A549 treated with CORT108297 at 1 μM for 4 hours (cell line): ENCODE measurements around the gene TCP1. TPM values are rescaled to one million over a fixed set of nuclear protein-coding genes. Genes with fewer than 3 reads are reported as not detected.

ENCODE experiments used
- total RNA-seq: library from RNA; stranded (reverse); fragments of 200-300 nt; extraction: Qiagen RNA extraction; gene quantifications from 5 replicates; pipeline ENCODE4 v1.2.3, GENCODE V29; 2022

The TCP1 gene
- total RNA-seq = 218 to 255 TPM (median 232 TPM) in 5 replicates

DNA sequence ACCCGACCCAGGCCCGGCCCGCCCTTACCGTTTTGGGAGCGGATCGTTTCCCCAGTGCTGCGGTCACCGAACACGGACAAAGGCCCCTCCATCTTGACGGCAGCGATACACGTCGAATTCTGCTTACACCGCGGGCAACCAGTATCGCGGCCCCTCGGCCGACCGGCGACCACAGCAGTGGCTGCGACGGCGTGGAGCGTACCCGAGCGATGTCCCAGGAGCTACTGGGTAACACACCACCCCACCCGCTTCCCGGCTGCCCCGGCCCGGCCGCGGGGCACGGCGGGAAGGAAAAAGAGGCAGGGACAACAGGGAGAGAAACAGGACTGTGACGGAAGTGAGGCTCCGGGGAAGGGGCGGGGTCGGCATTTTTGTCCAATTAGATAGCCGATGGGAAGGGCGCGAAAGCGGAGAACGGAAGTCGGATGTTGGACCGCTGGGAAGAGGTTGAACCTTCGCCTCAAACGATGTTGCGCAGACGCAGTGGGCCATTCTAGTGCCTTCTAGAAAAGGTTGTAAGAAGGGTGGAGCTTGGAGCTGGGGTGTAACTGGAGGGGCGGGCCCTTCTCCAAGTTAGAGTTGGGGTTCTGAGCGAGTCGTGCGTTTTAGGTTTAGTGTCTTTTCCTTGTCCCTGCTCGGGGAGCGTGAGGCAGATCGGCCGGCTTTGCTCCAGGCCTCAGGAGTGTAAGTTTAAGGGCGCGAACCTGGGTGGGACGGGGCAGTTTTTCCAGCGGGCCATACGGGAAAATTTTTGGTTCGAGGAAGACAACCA lies at the start of gene TCP1:
TSS of gene TCP1 (minus strand) at position 226 of the 772 bp plus-strand sequence. CDS start at position 92, 134 bp downstream.

DNA sequence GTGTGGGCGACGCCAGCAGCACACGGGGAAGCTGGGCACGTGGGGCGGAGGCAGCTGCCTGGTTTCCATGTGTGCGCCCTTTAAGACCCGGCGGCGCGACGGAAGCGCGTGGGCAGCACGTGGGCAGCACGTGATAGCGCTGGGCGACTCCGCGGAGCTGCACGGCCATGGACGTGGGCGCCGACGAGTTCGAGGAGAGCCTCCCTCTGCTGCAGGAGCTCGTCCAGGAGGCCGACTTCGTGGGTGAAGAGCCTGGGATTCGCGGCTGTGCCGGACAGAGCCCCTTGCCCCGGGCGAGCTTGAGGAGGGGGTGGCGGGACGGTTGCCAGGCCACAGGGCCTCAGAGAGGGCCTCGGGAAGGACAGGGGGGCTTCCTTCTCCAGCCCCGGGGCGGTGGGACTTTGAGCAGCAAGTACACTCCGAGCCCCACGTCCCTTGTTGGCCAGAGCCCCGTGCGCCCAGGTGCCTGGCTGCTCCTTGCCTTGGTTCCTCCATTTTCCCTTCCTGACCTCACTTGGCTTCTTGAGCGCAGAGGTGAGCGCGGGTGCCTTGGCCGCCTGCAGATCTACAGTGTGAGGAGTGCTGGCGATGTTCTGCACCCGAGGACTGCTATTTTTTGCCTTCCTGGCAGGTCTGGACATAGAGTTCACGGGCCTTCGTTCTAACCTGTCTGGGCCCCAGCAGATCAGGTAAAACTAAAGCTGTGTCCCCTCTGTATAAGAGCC lies 10.9 kb upstream of the TCP1 start, which contains the start of gene PNLDC1:
TSS of gene PNLDC1 (plus strand) at position 136 of the 725 bp plus-strand sequence. CDS start at position 168, 32 bp downstream.

GRCh38 chr6:159790149-159790955 lies 950 bp upstream of the TCP1 start, which contains the start of gene MRPL18:
Gene MRPL18, plus strand, starts transcription at chr6:159790467. Its CDS starts 121 bp downstream, at chr6:159790588.

DNA sequence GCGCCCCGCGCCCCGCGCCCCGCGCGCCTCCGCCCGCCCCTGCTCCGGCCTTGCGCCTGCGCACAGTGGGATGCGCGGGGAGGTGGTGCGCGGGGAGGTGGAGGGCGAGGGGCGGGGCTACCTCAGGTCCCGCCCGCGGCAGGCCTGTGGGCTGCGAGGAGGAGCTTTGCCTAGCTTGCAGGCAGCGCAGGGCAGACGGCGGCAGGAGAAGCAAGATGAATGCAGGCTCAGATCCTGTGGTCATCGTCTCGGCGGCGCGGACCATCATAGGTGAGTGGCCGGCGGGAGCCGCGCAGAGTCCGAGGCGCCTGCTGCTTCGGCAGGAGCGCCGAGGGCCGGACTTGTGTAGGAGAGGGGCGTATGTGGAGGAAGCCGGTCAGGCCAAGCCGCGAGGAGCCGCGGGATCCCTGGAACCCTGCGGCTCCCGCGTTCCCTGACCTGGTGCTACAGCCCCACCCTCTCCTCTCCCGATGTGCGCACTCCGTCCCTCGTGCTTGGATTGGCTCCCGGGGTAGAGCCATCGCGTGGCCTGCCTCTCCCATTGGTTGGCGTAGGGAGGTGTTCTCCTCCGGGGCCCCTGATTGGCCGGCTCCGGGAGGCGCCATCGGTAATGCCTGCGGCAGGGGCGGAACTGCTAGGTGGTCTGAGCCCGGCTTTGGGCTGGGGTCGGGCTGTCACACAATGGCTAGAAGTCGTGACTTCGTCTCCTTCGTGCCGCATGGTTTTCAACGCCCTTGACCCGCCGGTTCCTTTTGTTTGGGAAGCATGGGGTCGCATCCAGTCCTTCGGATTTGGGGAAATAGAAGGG lies 27.3 kb downstream of the TCP1 start, which contains the start of gene ACAT2:
TSS of gene ACAT2 (plus strand) at position 173 of the 808 bp plus-strand sequence. CDS start at position 216, 43 bp downstream.

Other genes starting within 250 kb of the TCP1 start
- 145 to 202 TPM (median 184 TPM) in 5 replicates for gene SOD2, start 96.4 kb downstream of the TCP1 start, total RNA-seq
- 62.6 to 77.9 TPM (median 69.8 TPM) in 5 replicates for gene WTAP, start 62.1 kb downstream of the TCP1 start, total RNA-seq
- 24.6 to 29.5 TPM (median 27.0 TPM) in 5 replicates for gene ACAT2, start 27.6 kb downstream of the TCP1 start, total RNA-seq
- gene MRPL18, start 865 bp upstream of the TCP1 start, total RNA-seq = 84.9 to 103 TPM (median 90.6 TPM) in 5 replicates
- gene PNLDC1, start 10.7 kb upstream of the TCP1 start, total RNA-seq = 0.06 to 0.13 TPM (median 0.07 TPM) in 5 replicates
- gene MAS1, start 101.4 kb upstream of the TCP1 start, total RNA-seq = not detected in 5 replicates
- gene IGF2R, start 179.5 kb upstream of the TCP1 start, total RNA-seq = 27.6 to 33.4 TPM (median 31.3 TPM) in 5 replicates